Measurements from ENCODE around the gene PKD2L1. TPM values are rescaled to one million over a fixed set of nuclear protein-coding genes. Genes with fewer than 3 reads are reported as not detected.

PKD2L1 gene
- total RNA-seq, 1 donor from 2014 or later, result not detected

GRCh38 chr10:100239851-100240250, 90.2 kb downstream of the PKD2L1 start:
- intact Hi-C loops (cut with DNase I), result no loop called here
- DNase-seq (ENCODE audit: low spot score), result no peak
- no peak for ATAC-seq

- DNase-seq (ENCODE audit: low spot score) (no peak), ATAC-seq (no peak)
- intact Hi-C loops (cut with DNase I), result no loop called here
Observed at GRCh38 chr10:100238429-100238828, 91.6 kb downstream of the PKD2L1 start.

Other genes with a start within 250 kb of the PKD2L1 start
- gene CPN1, start 248.4 kb downstream of the PKD2L1 start, total RNA-seq, result not detected
- gene ERLIN1, start 144.2 kb downstream of the PKD2L1 start, total RNA-seq, result 26.3 TPM
- 22.4 TPM for gene CHUK, start 100.6 kb downstream of the PKD2L1 start, total RNA-seq
- 21.1 TPM for gene CWF19L1, start 62.6 kb downstream of the PKD2L1 start, total RNA-seq
- 31.3 TPM for gene BLOC1S2, start 43.5 kb downstream of the PKD2L1 start, total RNA-seq
- 300 TPM for gene SCD, start 17.0 kb upstream of the PKD2L1 start, total RNA-seq
- not detected for gene WNT8B, start 132.8 kb upstream of the PKD2L1 start, total RNA-seq
- 20.6 TPM for gene SEC31B, start 189.6 kb upstream of the PKD2L1 start, total RNA-seq
- gene NDUFB8, start 199.6 kb upstream of the PKD2L1 start, total RNA-seq, result 123 TPM
- gene HIF1AN, start 205.7 kb upstream of the PKD2L1 start, total RNA-seq, result 34.2 TPM

All from sciatic nerve (tissue), 2 donors.